ENCODE measurements around the gene FAM53A.

Gene FAM53A

GRCh38 chr4:1721003-1721665 is 37.0 kb upstream of the FAM53A start, which contains the start of the genes TACC3 and TMEM129:
Gene TACC3, plus strand, starts transcription at chr4:1721521. Its CDS starts 1,901 bp downstream, at chr4:1723422.
Gene TMEM129, minus strand, starts transcription at chr4:1721323. Its CDS starts 486 bp downstream, at chr4:1720837.
- TF ChIP-seq GATA2 (IDR thresholded peaks at IDR 0.05; ENCODE audit: low read depth, low read length) = no peak
- TF ChIP-seq GATA3 (IDR thresholded peaks at IDR 0.05; ENCODE audit: low read depth, low read length) = no peak

DNA sequence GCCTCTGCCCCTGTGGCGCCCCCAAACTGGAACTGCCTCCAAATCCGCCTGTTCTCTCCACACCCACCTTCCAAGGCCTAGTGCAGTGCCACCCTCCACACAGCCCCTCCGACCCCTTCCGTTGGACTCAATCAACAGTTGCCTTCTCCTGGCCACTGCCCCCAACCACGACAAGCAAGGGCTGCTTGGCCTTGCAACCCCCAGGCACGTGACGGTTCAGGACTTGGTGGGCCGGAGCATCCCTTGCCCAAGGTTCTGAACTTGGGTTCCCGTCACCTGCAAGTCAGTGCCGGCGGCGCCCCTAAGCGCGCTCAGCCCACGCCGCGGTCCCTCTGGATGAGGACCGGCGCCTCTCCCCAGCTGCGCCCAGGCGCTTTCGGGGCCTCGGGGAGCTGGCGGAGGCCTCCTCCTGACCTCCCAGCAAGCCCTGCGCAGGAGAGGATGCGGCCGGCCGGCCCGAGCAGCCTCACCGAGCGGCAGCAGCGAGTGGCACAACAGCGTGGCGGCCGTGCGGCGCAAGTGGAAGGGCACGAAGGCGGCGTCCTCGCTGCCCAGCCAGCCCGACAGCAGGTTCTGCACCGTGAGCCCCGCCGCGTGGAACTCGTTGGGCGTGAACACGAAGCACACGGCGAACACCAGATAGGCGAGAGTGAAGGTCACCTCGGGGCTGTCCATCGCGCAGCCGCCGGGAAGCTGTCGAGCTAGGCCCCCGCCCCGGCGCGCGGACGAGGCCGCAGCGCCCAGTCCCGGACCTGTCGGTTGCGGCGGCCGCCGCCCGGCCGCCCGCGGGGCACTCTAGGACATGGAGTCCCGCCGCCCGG is 36.3 kb upstream of the FAM53A start:
- TF ChIP-seq GATA3 (IDR thresholded peaks at IDR 0.05; ENCODE audit: low read depth, low read length) = no peak
- TF ChIP-seq GATA2 (IDR thresholded peaks at IDR 0.05; ENCODE audit: low read depth, low read length) = no peak

- TF ChIP-seq GATA2 (IDR thresholded peaks at IDR 0.05; ENCODE audit: low read depth, low read length) (no peak), GATA3 (IDR thresholded peaks at IDR 0.05; ENCODE audit: low read depth, low read length) (no peak)
Measured at GRCh38 chr4:1718095-1718850, 34.2 kb upstream of the FAM53A start.

DNA sequence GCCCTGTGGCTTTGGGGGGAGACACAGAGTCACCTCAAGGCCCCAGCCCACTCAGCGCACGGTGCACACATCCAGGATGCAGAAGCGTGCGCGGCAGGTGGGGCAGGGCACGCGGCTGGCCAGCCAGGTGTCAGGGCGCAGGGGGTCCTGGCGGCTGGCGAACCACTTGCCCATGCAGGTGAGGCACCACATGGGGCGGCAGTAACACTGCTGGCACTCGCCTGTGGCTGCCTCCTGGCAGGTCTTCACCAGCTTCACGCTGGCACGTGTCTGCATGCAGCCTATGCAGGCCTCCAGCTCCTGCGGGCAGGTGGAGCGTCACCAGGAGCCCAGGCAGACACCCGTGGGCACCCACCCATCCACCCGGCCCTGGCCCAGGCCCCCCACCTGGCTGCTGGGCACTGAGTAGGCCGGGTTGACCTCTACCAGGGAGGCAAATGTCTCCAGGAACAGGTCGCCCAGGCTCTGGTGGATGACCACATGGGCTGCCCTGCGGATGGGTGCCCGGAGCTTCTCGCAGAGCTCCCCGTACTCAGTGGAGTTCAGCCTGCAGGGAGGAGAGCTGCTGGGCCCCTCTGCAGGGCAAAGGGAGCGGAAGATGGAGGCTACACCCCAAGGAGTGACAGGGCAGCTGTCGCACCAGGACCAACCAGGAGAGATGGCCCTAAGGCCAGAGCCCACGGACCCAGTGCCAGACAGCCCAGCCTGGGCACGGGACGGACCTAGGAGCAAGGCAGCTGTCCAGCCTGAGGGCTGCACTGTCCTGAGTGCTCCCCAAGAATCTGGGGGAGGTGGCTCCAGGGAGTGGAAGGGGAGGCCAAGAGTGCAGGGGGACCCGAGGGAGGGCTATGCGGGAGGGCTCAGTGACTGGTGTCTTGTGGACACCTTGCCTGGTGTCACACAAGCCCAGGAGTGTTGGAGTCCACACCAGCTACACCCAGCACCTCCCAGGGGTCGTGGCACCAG is 33.3 kb upstream of the FAM53A start:
- TF ChIP-seq GATA2 (IDR thresholded peaks at IDR 0.05; ENCODE audit: low read depth, low read length) (no peak), GATA3 (IDR thresholded peaks at IDR 0.05; ENCODE audit: low read depth, low read length) (no peak)

- no peak for TF ChIP-seq GATA2 (IDR thresholded peaks at IDR 0.05; ENCODE audit: low read depth, low read length)
- TF ChIP-seq GATA3 (IDR thresholded peaks at IDR 0.05; ENCODE audit: low read depth, low read length) = no peak
Measured at GRCh38 chr4:1716065-1716945, 32.2 kb upstream of the FAM53A start.

GRCh38 chr4:1715002-1715758 is 31.1 kb upstream of the FAM53A start:
- TF ChIP-seq GATA2 (IDR thresholded peaks at IDR 0.05; ENCODE audit: low read depth, low read length) (no peak), GATA3 (IDR thresholded peaks at IDR 0.05; ENCODE audit: low read depth, low read length) (no peak)

DNA sequence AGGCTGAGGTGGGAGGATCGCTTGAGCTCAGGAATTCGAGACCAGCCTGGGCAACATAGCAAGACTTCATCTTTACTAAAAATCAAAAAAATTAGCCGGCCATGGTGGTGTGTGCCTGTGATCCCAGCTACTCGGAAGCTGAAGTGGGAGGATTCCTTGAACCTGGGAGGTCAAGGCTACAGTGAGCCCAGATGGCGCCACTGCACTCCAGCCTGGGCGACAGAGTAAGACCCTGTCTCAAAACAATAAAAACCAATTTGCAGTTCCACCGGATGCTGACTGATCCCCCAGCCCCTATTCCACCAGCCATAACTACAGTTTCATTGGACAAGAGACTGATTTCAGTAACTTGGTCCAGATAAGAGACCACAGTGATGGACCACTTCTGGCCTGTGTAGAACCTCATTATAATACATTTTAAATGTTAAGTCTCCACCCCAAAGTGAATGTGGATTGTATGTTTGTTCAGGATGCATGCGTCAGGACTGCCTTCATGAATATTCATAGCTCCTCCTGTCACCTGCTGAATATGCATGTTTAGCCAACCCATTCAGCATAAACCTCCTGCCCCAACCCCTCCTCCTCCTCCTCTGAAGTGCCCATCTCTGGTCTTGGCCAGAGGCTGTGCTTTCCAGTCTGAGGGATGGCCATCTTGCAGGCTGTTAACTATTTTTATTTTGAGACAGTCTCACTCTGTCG is 30.3 kb upstream of the FAM53A start:
- TF ChIP-seq GATA3 (IDR thresholded peaks at IDR 0.05; ENCODE audit: low read depth, low read length) (no peak), GATA2 (IDR thresholded peaks at IDR 0.05; ENCODE audit: low read depth, low read length) (no peak)

DNA sequence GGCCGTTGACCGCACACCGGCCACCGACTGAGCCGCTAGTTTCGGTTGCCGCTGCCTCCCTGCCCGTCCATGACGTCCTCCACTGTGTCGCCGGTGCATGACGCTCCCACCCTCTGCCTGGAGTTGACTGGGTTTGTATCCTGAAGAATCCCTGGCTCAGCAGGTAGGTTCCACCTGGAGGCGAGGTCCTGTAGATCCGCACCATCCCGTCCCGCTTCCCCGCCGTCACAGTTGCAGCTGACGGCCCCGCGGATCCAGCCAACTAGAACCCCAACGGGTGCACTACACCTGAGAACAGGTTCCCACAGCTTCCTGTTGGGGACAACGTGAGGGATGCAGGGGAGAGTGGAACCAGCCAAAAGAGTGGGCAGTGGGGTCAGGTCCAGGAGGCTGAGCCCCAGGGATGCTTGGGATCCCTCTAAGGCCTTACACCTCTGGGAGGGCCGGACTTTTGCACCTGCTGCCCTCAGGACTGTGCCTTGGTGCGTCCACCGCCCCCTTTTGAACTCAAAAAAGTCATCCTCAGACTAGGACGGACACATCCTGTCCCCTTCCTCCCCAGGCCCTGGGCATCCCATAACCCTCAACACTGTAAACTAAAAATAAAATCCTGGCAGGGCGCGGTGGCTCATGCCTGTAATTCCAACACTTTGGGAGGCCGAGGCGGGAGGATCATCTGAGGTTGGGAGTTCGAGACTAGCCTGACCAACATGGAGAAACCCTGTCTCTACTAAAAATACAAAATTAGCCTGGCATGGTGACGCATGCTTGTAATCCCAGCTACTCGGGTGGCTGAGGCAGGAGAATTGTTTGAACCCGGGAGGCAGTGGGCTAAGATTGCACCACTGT is 29.1 kb upstream of the FAM53A start:
- TF ChIP-seq GATA2 (IDR thresholded peaks at IDR 0.05; ENCODE audit: low read depth, low read length) = no peak
- no peak for TF ChIP-seq GATA3 (IDR thresholded peaks at IDR 0.05; ENCODE audit: low read depth, low read length)

DNA sequence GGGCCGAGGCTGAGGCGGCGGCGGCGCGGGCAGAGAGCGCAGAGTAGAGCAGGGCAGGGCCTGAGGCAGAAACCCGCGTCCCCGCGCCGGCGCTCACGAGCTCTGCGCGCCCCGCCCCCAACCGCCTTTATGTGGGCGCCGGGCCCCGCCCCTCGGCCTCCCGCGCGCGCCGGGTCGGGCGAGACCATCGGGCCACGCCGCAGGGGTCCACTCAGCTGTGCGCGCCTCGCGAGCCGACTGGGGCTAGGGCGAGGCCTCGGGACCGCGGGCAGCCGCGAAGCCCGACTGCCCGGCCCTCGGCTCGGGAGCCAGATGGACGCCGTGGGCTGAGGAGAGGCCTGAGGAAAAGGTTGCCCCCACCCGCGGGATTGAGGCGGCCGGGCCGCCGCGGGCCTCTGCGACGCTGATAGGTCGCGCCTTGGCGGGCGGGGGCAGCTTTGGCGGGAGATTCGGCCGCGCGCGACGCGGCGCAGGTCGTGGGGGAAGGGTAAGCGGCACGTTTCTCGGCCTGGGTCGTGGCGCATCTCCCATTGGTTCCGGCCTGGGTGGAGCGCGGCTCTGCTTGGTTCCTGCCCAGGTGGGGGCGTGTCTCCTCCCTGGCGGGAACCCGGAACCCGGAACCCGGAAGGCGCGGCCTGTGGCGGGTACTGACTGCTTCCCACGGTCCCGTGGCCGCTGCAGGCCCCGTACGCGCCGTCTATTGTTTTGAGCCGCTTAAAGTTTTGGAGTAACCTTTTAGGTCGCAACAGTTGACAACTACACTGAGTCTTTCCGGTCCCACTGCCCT is 28.3 kb upstream of the FAM53A start, which contains the start of gene SLBP:
TSS of gene SLBP (minus strand) at position 104 of the 787 bp plus-strand sequence. CDS start 131 bp downstream, outside the sequence.
- no peak for TF ChIP-seq GATA2 (IDR thresholded peaks at IDR 0.05; ENCODE audit: low read depth, low read length)
- TF ChIP-seq GATA3 (IDR thresholded peaks at IDR 0.05; ENCODE audit: low read depth, low read length) = no peak
